Fibroblast of skin of right quadriceps (primary cell): Measurements from ENCODE around the gene EMC9.
"Not testable (repeated sequence)": the region's sequence is repeated elsewhere in the genome, so short reads cannot be mapped to it uniquely, and the experiment has no call there.

Experiments
- DNase-seq: peaks from one replicate; pipeline ENCODE4 v3.0.0-alpha.2; 2013

EMC9 gene

DNA sequence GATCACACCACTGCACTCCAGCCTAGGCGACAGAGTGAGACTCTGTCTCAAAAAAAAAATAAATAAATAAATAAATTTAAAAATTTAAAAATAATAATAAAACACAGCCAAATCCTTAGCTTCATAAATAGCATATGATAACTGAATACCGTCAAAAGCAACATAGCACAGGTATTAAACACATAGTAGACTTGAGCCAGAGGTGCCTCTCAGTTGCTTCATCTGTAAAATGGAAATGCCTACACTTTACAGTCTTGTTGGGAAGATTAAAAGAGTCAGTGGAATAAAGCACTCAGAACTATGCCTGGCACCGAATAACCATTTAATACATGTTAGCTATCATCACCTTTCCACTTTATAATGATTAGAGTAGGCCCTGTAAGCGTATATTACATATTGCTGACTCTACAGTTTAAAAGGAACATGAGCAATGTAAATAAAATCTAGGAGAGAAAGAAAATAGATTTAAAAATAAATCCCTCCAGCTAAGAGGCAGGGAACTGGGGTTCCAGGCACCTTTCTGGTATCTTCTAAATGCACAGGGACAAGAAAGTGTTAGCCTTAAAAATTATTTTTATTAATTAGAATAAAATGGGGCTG, 34.6 kb downstream of the EMC9 start:
- no peak for DNase-seq

DNA sequence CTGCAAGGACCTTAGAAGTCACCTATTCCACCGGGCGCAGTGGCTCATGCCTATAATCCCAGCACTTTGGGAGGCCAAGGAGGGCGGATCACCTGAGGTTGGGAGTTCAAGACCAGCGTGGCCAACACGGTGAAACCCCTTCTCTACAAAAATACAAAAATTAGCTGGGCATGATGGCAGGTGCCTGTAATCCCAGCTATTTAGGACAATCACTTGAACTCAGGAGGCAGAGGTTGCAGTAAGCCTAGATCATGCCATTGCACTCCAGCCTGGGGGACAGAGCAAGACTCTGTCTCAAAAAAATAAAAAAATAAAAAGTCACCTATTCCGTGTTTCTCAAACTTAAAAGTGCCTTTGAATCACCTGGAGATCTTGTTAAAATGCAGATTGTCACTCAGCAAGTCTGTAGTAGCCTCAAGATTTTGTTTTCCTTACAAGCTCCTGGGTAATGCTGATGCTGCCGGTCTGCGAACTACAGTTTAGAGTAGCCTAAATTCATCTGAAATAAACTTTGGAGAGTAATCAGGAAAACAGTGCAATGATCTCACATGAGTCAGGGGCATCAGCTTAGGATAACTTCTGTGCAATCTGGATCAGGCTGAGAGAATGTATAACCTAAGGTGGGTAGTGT, 35.7 kb downstream of the EMC9 start:
- DNase-seq = not testable (repeated sequence)

DNA sequence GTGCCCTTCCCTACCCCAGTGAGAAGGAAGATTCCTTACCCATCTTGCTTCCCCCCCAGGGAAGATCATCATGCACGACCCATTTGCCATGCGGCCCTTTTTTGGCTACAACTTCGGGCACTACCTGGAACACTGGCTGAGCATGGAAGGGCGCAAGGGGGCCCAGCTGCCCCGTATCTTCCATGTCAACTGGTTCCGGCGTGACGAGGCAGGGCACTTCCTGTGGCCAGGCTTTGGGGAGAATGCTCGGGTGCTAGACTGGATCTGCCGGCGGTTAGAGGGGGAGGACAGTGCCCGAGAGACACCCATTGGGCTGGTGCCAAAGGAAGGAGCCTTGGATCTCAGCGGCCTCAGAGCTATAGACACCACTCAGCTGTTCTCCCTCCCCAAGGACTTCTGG, 37.9 kb downstream of the EMC9 start:
- no peak for DNase-seq

GRCh38 chr14:24102357-24103048, 38.9 kb downstream of the EMC9 start:
- no peak for DNase-seq

GRCh38 chr14:24100982-24101494, 40.4 kb downstream of the EMC9 start:
- DNase-seq = no peak

- DNase-seq = no peak
Observed at GRCh38 chr14:24100197-24100981, 41.0 kb downstream of the EMC9 start.

DNA sequence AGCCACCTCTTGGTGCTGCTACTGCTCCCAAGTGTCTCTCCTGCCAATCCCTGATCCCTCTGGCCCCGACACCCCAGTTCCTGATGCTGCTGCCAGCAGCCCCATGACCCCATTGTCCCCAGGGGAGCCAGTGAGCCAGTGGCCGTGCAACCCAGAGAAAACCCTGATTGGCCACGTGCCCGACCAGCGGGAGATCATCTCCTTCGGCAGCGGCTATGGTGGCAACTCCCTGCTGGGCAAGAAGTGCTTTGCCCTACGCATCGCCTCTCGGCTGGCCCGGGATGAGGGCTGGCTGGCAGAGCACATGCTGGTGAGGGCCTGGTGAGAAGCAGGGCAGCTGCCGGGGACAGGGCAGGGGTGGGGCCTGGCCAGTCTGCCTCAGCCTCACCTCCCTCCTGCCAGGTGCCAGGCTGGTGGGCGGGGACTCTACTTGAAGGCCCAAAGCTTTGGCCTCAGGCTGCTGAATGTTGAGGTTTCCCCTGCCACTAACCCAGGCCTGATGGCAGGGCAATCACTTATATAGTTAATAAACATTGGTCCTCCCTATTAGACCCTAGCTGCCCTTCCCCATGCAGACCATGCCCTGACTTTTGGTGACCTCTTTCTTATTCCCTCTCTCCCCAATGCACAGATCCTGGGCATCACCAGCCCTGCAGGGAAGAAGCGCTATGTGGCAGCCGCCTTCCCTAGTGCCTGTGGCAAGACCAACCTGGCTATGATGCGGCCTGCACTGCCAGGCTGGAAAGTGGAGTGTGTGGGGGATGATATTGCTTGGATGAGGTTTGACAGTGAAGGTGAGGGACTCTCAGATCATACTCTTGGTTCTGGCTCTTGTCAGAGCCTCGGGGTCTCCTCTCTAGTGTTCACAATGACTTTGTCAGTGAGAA, 42.2 kb downstream of the EMC9 start:
- no peak for DNase-seq

- DNase-seq = no peak
Observed at GRCh38 chr14:24098229-24098926, 43.0 kb downstream of the EMC9 start.

DNA sequence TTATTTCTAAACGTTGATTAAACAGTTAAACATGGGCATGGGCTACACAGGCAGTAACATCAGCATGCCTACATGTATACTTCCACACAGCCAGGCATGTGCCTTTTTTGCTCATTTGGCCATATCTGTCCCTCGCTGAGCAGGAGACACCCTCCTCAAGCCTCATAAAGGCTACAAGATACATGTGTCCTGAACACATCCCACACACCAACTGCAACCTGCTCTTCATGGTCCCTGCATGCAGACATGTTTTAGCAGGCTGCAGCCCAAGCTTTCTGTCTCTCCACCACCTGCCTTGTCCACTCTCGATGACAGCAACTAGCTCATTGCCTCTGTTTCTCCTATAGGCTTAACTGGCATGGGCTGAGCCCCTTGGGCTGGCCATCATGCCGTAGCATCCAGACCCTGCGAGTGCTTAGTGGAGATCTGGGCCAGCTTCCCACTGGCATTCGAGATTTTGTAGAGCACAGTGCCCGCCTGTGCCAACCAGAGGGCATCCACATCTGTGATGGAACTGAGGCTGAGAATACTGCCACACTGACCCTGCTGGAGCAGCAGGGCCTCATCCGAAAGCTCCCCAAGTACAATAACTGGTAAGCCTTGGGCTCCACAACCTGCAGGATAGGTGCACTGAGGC, 44.7 kb downstream of the EMC9 start:
- no peak for DNase-seq

- peak; percentile 53 for DNase-seq
Observed at GRCh38 chr14:24095271-24096068, 45.9 kb downstream of the EMC9 start.

DNA sequence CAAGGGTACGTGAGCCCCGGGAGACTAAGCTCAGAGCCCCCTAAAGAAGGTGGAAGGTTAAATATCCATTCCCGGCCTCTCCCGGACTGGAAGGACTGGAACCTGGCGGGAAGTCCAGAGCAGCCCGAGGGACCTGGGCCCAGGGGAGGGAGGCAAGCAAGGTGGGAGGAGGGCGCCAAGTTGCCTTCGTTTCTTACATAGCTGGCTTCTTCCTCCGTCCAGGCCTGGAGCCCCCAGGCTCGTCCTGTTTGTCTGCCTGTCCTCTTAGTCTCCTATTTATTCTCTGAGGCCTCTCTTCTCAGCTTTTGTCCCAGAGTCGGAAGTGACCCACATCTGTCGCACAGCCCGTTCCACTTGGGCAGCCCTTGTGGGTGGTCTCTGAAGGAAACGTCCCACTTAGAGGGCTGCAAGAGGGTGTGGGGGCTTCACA, 46.5 kb downstream of the EMC9 start:
- no peak for DNase-seq

GRCh38 chr14:24093901-24094840, 47.2 kb downstream of the EMC9 start, which contains the start of gene PCK2:
PCK2 (plus strand) TSS chr14:24094311; CDS start chr14:24094406, 95 bp downstream.
- DNase-seq = peak; percentile 98

DNA sequence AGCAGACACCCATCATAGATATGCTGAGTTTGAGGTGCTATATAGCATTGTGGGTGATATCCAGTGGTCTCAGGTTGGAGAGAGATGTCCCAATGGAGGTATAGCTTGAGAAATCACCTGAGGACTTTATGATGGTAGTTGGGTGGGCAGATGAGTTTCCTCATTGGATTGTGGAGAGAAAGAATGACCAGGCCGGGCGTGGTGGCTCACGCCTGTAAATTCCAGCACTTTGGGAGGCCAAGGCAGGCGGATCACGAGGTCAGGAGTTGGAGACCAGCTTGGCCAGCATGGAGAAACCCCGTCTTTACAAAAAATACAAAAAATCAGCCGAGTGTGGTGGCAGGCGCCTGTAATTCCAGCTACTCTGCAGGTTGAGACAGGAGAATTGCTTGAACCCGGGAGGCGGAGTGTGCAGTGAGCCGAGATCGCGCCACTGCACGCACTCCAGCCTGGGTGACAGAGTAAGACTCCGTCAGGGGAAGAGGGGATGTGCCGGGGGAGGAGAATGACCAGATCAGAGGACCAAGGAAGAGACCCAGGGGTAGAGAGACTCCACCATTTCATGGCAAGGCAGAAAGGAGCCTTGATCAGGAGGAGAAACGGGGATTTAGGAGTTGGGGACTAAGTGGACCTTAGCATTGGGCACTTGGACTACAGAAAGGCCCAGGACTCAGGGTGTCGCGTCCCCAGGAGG, 48.0 kb downstream of the EMC9 start:
- DNase-seq = no peak

DNA sequence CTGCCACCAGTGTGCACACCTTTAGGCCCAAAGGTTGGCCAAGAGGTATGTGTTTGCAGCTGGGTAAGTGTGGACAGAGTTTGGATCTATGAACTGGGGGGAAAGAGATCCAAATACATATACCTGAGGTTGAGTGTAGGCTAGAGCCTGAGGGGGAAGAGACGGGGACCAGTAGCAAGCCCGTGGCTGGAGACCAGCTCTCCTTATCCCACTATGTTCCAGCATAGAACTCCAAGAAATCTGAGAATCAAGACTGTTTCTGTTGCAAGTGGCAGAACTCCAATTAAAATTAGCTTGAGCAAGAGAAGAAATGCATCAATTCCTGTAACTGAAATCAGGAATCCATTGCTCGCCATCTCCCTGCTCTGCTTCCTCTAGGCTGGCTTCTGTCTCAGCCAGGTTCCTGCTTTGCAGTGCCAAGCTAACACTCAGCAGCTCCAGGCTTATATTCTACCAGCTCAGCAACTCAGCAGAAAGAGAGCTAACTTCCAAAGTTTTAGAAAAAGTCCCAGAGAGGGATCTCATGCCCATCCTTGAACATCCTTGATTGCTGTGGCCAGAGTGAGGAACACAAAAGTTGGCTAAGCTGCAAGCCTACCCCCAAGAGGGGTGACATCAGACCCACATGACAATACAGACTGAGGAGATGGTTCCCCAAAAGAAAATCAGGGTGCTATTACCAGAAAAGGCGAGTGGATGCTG, 48.7 kb downstream of the EMC9 start:
- DNase-seq = no peak

DNA sequence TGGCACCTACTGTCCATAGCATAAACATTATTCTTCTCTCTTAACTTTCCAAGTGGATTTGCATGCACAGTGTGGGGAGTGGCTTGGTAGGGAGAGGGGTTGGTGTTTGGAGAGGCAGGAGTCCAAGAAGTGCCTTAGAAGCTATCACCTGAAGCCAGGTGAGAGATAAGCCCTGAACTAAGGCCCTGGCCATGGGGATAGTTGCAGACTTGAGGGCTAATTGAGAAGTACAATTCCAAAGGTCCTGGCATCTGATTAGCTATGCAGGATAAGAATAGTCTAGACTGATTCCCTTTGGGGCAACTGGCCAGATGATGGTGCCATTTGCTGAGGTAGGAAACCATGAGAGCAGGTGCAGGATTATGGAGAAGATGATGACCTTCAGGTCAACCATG, 49.3 kb downstream of the EMC9 start:
- no peak for DNase-seq

DNA sequence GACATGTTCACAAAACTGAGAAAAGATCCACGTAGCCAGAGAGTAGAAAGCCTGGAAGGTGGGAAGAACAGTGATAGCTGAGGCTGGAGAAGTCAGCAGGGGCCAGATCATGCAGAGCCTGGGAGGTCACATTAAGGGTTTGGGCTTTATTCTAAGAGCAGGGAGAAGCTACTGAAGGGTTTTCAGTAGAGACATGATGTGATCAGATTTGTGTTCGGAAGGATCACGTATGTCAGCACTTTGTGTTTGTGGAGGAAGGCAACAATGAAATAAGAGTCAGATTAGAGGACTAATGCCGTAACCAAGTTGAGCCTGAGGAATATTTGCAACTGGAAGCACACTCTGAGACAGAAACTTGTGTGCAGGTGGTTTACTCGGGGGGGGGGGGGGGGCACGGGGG, 51.5 kb downstream of the EMC9 start:
- no peak for DNase-seq
